UCSD-AML1 (cell line): ENCODE results near the gene FAM222B.
A peak's percentile ranks its signal among the peaks of the same experiment; 100 is the strongest.
"Not testable (repeated sequence)": the region's sequence is repeated elsewhere in the genome, so short reads cannot be mapped to it uniquely, and the experiment has no call there.

Experiments
- DNase-seq: peaks from one replicate; lab custom pipeline; 2025; ENCODE audit not compliant: unreplicated experiment; lab: John Stamatoyannopoulos, UW

Gene FAM222B

DNA sequence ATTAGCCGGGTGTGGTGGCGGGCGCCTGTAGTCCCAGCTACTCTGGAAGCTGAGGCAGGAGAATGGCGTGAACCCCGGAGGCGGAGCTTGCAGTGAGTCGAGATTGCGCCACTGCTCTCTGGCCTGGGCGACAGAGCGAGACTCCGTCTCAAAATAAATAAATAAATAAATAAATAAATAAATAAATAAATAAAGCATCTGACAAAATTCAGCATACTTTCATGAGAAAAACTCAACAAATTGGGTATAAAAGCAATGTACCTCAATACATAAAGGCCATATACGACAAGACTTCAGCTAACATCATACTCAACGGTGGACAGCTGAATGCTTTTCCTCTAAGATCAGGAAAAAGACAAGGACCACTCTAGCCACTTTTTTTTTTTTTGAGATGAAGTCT, 63.0 kb downstream of the FAM222B start:
- not testable (repeated sequence) for DNase-seq

DNA sequence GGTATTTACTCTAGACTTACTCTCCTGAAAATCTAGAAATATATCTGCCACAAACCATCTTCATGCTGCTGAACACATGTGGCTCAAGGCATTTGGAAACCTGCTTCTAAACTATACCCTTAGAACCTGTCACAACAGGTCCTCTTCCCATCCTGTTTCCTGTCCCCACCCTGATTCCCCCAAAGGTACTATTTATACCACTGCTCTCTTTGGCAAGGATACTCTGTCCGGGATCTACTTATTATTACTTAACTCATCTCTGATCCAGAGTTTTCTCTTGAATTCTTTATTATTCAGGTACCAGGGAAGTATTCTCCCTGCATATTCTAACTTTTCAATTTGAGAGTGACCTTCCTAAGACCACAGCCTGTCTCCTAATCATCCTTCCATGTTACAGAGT, 65.4 kb downstream of the FAM222B start:
- no peak for DNase-seq

DNA sequence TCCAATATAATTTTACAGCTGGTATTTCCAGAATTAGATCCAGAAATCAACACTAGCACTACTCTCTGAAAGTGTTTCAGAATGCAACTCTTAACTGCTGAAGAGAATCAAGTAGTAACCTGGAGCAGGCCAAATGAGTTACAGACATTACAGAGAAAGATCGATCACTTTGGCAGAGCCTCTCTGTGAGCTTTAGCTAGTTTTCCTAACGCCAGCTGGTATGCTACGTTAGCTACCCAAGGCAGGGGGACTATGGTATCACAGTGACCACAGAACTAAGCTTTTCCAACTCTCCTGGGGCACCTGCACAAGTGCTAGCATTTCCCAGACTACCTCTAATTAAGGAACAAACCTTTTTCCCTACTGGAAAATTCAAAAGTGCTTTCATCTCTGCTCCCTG, 68.4 kb downstream of the FAM222B start:
- no peak for DNase-seq

DNA sequence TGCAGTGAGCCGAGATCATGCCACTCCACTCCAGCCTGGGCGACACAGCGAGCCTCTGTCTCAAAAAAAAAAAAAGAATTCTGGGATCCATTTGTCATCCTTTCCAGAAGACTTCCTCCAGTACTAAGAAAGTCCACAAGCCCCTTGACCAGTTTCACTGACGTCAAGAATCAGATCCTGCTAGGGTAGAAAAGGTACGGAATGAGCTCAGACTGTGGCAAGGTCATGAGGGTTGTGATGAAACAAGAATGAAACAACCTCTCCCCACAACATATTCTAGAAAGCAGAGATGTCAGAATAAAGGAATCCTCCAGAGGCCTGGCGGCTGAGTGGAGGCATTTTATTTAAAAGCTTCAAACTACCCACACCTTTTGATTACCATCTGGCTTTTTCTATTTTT, 68.9 kb downstream of the FAM222B start:
- DNase-seq: no peak

DNA sequence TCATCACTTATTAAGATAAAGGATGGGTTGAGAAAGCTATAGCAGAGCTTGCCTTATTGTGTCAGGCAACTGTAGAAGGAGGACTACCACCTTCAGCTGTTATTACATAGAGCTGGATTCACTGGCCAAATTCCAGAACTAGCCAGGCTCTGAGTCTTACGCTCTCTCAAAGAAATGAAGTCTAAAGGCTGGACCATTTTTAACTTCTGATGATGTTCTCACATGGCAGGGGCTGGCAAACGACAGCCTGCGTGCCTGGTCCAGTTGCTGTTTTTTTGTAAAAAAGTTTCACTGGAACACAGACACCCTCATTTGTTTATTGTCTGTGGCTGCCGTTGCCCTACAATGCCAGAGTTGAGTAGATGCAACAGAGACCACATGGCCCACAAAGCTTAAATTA, 77.6 kb downstream of the FAM222B start:
- no peak for DNase-seq

DNA sequence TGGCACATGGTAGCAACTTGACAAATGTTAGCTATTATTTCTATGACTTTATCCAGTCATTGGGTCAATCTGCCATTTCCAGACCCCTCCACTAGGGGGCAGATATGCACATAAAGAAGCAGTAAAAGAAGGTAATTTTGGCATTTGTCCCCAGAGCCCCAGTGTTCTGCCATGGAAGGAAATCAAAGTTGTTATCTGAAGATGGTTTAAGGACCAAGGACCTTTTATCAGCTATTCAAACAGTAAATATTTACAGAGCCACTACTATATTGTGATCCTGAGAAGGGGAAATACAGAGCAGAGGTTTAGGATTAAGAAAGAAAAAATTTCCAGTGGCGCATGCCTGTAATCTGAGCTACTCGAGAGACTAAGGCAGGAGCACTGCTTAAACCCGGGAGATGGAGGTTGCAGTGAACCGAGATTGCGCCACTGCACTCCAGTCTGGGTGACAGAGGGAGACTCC, 78.8 kb downstream of the FAM222B start:
- peak; percentile 27 for DNase-seq

DNA sequence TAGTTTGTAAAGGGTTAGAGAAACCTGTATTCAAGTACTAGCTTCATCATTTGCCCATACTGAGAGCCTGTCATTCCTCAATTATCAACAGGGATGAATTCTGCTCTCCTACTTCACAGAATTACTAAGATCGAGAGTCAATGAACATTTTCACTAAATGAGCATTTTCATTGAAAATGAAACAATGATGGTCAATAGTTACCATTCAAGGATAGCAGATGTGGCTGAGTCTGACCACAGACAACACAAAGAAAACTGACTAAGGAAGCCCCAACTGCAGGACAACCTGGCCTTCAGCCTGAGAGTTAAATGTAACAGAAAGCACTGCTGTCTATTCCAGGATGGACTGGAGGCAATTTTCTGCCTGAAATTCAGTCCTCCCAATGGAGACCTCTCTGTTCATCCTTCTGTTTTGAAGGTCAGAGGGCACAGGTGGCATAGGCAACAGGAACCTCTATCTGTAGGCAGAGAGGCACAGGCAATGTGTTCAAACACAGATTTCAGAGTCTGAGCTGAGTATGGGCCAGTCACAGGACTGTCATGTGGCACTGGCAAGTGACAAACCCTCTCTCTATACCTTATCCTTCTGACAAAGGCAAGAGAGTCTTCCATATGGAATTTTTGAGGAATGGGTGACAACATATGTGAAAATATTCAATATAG, 79.3 kb downstream of the FAM222B start:
- DNase-seq: no peak

GRCh38 chr17:28760601-28761562, 81.7 kb downstream of the FAM222B start:
- peak; percentile 48 for DNase-seq

DNA sequence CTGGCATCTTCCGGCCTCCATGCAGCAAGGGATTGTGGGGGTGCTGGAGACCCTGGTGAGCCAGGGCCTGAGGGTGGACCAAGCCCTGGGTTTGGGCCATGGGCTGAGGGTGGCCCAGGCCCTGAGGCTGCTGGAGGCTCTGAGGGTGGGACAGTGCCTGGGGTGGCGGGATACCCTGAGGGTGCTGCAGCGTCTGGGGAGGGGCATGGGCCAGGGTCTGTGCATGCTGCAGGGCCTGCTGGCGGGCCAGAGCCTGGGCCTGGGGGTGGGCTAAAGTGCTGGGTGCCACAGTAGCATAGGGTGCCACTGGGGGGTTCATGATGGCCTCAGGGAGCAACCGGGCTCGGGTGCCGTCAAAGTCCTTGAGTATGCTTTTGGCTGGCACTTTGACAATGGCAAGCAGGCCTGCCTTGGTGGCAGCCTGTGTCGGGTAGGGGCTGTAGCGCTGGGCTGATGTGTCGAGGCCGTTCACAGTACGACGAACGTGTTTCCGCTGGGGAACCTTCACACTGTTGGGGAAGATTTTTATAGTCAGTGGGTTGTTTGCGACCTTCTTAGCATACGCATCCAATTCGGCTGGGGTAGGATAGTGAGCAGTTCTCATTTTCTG, 83.2 kb downstream of the FAM222B start:
- no peak for DNase-seq

- no peak for DNase-seq
These were observed 84.0 kb downstream of the FAM222B start for GRCh38 chr17:28758411-28759121.

- no peak for DNase-seq
These were observed 86.4 kb downstream of the FAM222B start for GRCh38 chr17:28756049-28756804.

DNA sequence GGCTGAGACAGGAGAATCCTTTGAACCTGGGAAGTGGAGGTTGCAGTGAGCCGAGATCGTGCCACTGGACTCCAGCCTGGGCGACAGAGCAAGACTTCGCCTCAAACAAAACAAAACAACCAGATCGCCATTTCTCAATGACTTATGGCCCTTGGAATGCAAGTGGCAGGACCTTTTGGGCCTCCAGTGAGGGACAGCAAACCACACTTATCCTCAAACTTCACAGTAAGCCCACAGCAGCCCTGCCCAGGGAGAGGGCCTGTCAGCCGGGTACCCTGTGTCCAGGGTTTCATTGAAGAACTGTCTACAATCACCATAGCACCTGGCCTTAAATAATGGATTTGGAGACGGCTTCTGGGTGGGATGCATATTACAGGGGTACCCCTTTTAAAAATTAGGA, 87.1 kb downstream of the FAM222B start:
- DNase-seq: no peak

DNA sequence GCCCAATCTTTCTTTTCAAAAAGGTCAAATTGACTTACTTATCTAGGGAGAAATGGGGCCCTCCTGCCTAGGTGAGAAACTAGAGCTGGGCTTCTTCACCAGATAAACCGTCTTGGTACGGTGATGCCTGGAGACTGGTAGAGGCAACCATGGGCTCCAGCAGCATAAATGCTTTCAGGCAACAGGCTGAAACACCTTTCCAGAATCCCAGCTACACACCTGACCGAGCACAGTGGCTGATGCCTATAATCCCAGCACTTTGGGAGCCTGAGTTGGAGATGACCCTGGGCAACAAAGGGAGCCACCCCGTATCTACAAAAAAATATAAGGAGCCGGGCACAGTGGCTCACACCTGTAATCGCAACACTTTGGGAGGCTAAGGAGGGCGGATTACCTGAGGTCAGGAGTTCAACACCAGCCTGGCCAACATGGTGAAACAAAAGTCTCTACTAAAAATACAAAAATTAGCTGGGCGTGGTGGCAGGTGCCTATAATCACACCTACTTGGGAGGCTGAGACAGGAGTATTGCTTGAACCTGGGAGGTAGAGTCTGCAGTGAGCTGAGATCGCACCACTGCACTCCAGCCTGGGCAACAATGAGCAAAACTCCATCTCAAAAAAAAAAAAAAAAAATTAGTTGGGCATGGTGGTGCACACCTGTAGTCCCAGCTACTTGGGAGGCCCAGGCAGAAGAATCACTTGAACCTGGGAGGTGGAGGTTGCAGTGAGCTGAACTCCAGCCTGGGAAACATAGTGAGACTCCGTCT, 90.8 kb downstream of the FAM222B start:
- DNase-seq: no peak

DNA sequence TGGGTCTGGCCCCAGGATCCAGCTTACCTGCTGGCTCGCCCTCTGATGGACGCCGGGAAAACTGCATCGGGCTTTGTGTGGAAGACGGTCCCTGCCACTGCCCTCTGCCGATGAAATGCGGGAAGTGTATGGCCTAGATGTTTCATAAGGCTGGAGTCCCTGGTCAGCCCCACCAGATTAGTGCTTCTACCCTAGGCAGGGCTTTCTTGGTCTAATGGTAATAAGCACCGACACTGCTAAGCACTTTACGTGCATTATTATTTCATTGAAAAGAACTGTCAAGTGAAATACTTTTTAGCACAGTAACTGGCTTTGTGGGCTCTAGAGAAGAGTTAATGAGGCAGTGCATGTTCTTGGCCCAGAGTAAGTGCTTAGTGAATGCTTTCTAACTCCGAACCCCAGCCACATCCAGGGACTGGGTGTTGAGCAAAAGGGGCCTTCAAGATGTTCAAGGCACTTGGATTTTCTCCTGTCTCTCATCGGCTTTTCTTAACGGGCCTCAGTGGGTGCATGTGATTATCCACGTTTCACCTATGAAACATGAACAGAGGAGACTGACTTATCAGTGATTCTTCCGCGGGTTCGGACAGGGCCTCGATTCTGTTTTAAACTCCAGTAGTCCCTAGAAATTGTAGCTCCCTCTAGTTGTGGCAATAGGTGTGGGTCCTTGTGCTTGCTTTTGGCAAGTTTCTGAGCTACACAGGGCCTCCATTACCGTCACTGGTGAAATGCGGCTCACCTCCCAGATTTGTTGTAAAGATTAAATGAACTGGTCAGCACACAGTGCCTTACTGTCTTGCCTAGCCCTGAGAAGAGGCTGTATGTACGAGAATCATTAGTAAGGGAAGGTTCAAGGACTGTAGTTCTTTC, 92.2 kb downstream of the FAM222B start:
- peak; percentile 85 for DNase-seq

GRCh38 chr17:28749516-28750177, 92.9 kb downstream of the FAM222B start:
- DNase-seq: no peak

DNA sequence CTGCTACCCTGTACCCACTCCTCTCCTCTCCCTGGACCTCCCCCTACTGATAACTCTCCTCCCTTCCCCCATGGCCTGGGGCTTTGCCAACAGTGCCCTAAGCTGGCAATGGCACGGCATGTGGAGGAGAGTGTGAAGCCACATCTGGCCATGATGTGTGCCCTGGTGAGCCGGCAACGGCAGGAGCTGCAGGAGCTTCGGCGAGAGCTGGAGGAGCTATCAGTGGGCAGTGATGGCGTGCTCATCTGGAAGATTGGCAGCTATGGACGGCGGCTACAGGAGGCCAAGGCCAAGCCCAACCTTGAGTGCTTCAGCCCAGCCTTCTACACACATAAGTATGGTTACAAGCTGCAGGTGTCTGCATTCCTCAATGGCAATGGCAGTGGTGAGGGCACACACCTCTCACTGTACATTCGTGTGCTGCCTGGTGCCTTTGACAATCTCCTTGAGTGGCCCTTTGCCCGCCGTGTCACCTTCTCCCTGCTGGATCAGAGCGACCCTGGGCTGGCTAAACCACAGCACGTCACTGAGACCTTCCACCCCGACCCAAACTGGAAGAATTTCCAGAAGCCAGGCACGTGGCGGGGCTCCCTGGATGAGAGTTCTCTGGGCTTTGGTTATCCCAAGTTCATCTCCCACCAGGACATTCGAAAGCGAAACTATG, 93.6 kb downstream of the FAM222B start:
- no peak for DNase-seq
